Neural progenitor cell (in vitro differentiated cells): ENCODE data around the gene H3-3A. TPM values are rescaled to one million over a fixed set of nuclear protein-coding genes. Genes with fewer than 3 reads are reported as not detected.

Source experiments
- DNase-seq: peaks from one replicate; pipeline ENCODE4 v3.0.0-alpha.2; 2016; ENCODE audit warnings: low spot score
- H2AFZ ChIP-seq: fragments of 200-600 bp; sonication (generic); replicated peaks from 2 replicates; pipeline ENCODE4 v1.6.1; 2016; ENCODE audit warnings: antibody characterized with exemption
- H3F3A ChIP-seq: fragments of 200-600 bp; sonication (generic); 2 replicates; pipeline ENCODE4 v1.6.1; 2016; ENCODE audit warnings: antibody characterized with exemption, low read depth
- H3K27ac ChIP-seq: fragments of 200-600 bp; sonication (generic); 2 replicates; pipeline ENCODE4 v1.5.1; 2016; ENCODE audit warnings: mild to moderate bottlenecking
- H3K27me3 ChIP-seq: fragments of 200-600 bp; sonication (generic); 2 replicates; pipeline ENCODE4 v1.6.1; 2016; ENCODE audit warnings: mild to moderate bottlenecking, moderate library complexity
- H3K36me3 ChIP-seq: fragments of 200-600 bp; sonication (generic); 2 replicates; pipeline ENCODE4 v1.5.1; 2016
- H3K4me1 ChIP-seq: fragments of 200-600 bp; sonication (generic); 2 replicates; pipeline ENCODE4 v1.6.1; 2016; ENCODE audit warnings: mixed run types
- H3K4me2 ChIP-seq: fragments of 200-600 bp; sonication (generic); 2 replicates; pipeline ENCODE4 v1.6.1; 2016
- H3K4me3 ChIP-seq: fragments of 200-600 bp; sonication (generic); 2 replicates; pipeline ENCODE4 v1.5.1; 2016
- H3K79me2 ChIP-seq: fragments of 200-600 bp; sonication (generic); 2 replicates; pipeline ENCODE4 v1.6.1; 2016; ENCODE audit warnings: low read depth
- H3K9ac ChIP-seq: fragments of 200-600 bp; sonication (generic); 2 replicates; pipeline ENCODE4 v1.6.1; 2016
- H3K9me3 ChIP-seq: fragments of 200-600 bp; sonication (generic); 2 replicates; pipeline ENCODE4 v1.5.1; 2016; ENCODE audit warnings: low read depth
- H4K20me1 ChIP-seq: fragments of 200-600 bp; sonication (generic); 2 replicates; pipeline ENCODE4 v1.6.1; 2016; ENCODE audit warnings: low read depth
- H3K27ac Mint-ChIP-seq: 3 replicates; pipeline ENCODE4 v1.8.0; 2021; ENCODE audit warnings: mixed read lengths
- H3K27me3 Mint-ChIP-seq: 2 replicates; pipeline ENCODE4 v1.8.0; 2022; ENCODE audit warnings: low read depth, mild to moderate bottlenecking, inconsistent platforms, moderate library complexity, mixed read lengths; ENCODE audit not compliant: insufficient read depth
- H3K36me3 Mint-ChIP-seq: 3 replicates; pipeline ENCODE4 v1.8.0; 2021; ENCODE audit warnings: mixed read lengths
- H3K4me1 Mint-ChIP-seq: 3 replicates; pipeline ENCODE4 v1.8.0; 2021; ENCODE audit warnings: mixed read lengths
- H3K4me3 Mint-ChIP-seq: 3 replicates; pipeline ENCODE4 v1.8.0; 2021; ENCODE audit warnings: mild to moderate bottlenecking, moderate library complexity, mixed read lengths
- H3K9me3 Mint-ChIP-seq: 3 replicates; pipeline ENCODE4 v1.8.0; 2020; ENCODE audit warnings: mixed read lengths
- EZH2 ChIP-seq: fragments of 200-600 bp; sonication (generic); IDR thresholded peaks from 2 replicates; pipeline ENCODE4 v1.6.1; 2017; ENCODE audit warnings: antibody characterized with exemption, mild to moderate bottlenecking, moderate library complexity
- EZH2phosphoT487 ChIP-seq: fragments of 200-600 bp; sonication (generic); IDR thresholded peaks from 2 replicates; pipeline ENCODE4 v1.6.1; 2017; ENCODE audit warnings: antibody characterized with exemption
- total RNA-seq: library from RNA; depleted of rRNA; stranded (reverse); fragments of >200 nt; gene quantifications from 2 replicates; pipeline ENCODE4 v1.2.3, GENCODE V29; 2015; ENCODE audit warnings: low replicate concordance
- TF ChIP-seq, protein P1 (sequence below): fragments of 200-600 bp; sonication (generic); IDR thresholded peaks from 2 replicates; pipeline ENCODE4 v1.5.1; 2017; ENCODE audit warnings: antibody characterized with exemption, mild to moderate bottlenecking

The H3-3A gene
- total RNA-seq, 1 donor from 2014 or later, result 1,689 TPM

DNA sequence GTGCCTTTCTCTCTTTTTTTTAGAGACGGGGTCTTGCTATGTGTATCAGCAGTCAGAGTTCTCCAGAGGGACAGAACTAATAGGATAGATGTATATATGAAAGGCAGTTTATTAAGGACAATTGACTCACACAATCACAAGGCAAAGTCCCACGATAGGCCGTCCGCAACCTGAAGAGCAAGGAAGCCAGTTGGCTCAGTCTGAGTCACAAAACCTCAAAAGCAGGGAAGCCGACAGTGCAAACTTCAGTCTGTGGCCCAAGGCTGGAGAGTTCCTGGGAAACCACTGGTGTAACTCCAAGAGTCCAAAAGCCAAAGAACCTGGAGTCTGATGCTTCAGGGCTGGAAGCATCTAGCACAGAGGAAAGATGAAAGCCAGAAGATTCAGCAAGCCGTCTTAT, 16.3 kb upstream of the H3-3A start:
- H3K4me1 ChIP-seq, result peaks cover 5% of the 10 kb centered on the region
- no peaks in the 10 kb centered on the region for H3K79me2 ChIP-seq
- no peak overlapping the region for H3K27ac Mint-ChIP-seq
- no peaks in the 10 kb centered on the region for H3K9me3 ChIP-seq
- no peak overlapping the region for H3K4me3 Mint-ChIP-seq
- H4K20me1 ChIP-seq, result no peaks in the 10 kb centered on the region
- no peaks in the 10 kb centered on the region for H3K36me3 Mint-ChIP-seq
- H3K9me3 Mint-ChIP-seq, result no peaks in the 10 kb centered on the region
- peaks cover 7% of the 10 kb centered on the region for H3K4me1 Mint-ChIP-seq
- H3K4me3 ChIP-seq, result no peak overlapping the region
- no peak overlapping the region for H3K27ac ChIP-seq
- peaks cover 8% of the 10 kb centered on the region for H3K27me3 Mint-ChIP-seq
- H3F3A ChIP-seq, result peaks cover 3% of the 10 kb centered on the region
- no peak overlapping the region for H2AFZ ChIP-seq
- H3K4me2 ChIP-seq, result no peak overlapping the region
- DNase-seq, result no peak
- TF ChIP-seq, protein P1, sequence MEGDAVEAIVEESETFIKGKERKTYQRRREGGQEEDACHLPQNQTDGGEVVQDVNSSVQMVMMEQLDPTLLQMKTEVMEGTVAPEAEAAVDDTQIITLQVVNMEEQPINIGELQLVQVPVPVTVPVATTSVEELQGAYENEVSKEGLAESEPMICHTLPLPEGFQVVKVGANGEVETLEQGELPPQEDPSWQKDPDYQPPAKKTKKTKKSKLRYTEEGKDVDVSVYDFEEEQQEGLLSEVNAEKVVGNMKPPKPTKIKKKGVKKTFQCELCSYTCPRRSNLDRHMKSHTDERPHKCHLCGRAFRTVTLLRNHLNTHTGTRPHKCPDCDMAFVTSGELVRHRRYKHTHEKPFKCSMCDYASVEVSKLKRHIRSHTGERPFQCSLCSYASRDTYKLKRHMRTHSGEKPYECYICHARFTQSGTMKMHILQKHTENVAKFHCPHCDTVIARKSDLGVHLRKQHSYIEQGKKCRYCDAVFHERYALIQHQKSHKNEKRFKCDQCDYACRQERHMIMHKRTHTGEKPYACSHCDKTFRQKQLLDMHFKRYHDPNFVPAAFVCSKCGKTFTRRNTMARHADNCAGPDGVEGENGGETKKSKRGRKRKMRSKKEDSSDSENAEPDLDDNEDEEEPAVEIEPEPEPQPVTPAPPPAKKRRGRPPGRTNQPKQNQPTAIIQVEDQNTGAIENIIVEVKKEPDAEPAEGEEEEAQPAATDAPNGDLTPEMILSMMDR, result no peak
- no peak for TF ChIP-seq EZH2
- no peak for TF ChIP-seq EZH2phosphoT487
- H3K27me3 ChIP-seq, result no peaks in the 10 kb centered on the region
- H3K36me3 ChIP-seq, result no peaks in the 10 kb centered on the region
- H3K9ac ChIP-seq, result no peak overlapping the region

DNA sequence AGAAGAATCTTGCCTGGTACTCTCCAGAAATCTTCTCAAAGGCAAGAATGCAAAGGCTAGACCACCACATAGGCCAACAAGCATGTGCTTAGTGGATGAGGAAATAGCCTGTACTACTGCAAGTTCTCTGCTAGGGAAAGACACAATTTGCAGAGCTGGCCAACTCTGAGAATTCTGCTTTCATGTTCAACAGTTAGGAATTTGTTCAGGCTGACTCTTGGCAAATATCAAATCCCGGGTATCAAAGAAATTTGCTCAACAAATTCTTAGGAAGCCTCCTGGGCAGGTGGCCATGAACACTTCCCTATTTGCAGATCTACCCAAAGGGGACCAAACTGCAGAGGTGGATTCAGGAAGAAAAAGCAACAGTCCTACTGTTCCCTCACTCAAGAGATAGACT, 15.0 kb upstream of the H3-3A start:
- Histone ChIP-seq H3K9me3 (no peaks in the 10 kb centered on the region), H3K27ac (no peak overlapping the region), H2AFZ (no peak overlapping the region), H3K79me2 (no peaks in the 10 kb centered on the region), H3K4me2 (no peak overlapping the region), H3K4me1 (peaks cover 5% of the 10 kb centered on the region), H3K4me3 (no peak overlapping the region), H3K27me3 (no peaks in the 10 kb centered on the region), H3K36me3 (no peaks in the 10 kb centered on the region), H3F3A (peaks cover 3% of the 10 kb centered on the region), H3K9ac (no peak overlapping the region), H4K20me1 (no peaks in the 10 kb centered on the region)
- DNase-seq, result no peak
- Mint-ChIP-seq H3K4me3 (no peak overlapping the region), H3K27me3 (peaks cover 8% of the 10 kb centered on the region), H3K9me3 (no peaks in the 10 kb centered on the region), H3K27ac (no peak overlapping the region), H3K4me1 (peaks cover 7% of the 10 kb centered on the region), H3K36me3 (no peaks in the 10 kb centered on the region)
- TF ChIP-seq, protein P1, result no peak
- no peak for TF ChIP-seq EZH2phosphoT487
- no peak for TF ChIP-seq EZH2

GRCh38 chr1:226048886-226049285, 13.6 kb upstream of the H3-3A start:
- Histone ChIP-seq H3K9ac (no peak overlapping the region), H3K27ac (no peak overlapping the region), H3K4me1 (peaks cover 5% of the 10 kb centered on the region), H3K36me3 (no peaks in the 10 kb centered on the region), H3K9me3 (no peaks in the 10 kb centered on the region), H3K4me3 (no peak overlapping the region), H2AFZ (no peak overlapping the region), H3K27me3 (no peaks in the 10 kb centered on the region), H3F3A (peaks cover 3% of the 10 kb centered on the region), H4K20me1 (no peaks in the 10 kb centered on the region), H3K79me2 (no peaks in the 10 kb centered on the region), H3K4me2 (no peak overlapping the region)
- H3K4me3 Mint-ChIP-seq, result no peak overlapping the region
- H3K27ac Mint-ChIP-seq, result no peak overlapping the region
- no peaks in the 10 kb centered on the region for H3K9me3 Mint-ChIP-seq
- no peaks in the 10 kb centered on the region for H3K36me3 Mint-ChIP-seq
- TF ChIP-seq EZH2, result no peak
- TF ChIP-seq, protein P1, result no peak
- TF ChIP-seq EZH2phosphoT487, result no peak
- H3K4me1 Mint-ChIP-seq, result peaks cover 7% of the 10 kb centered on the region
- no peak for DNase-seq
- peaks cover 2% of the 10 kb centered on the region for H3K27me3 Mint-ChIP-seq
